Erythroblast (primary cell): ENCODE measurements around the gene DTWD2.

Experiments
- GATA1 ChIP-seq: IDR thresholded peaks from 2 replicates; pipeline ENCODE4 v1.6.1; 2011; ENCODE audit warnings: low read depth, mild to moderate bottlenecking, control low read depth, low read length, moderate library complexity
- POLR2A ChIP-seq: IDR thresholded peaks from 2 replicates; pipeline ENCODE4 v1.6.1; 2011; ENCODE audit warnings: mild to moderate bottlenecking, low read length

GRCh38 chr5:118844351-118844750 lies 144.0 kb downstream of the DTWD2 start:
- TF ChIP-seq POLR2A = no peak
- TF ChIP-seq GATA1 = no peak
